ENCODE measurements around the gene FBXL20. TPM values are rescaled to one million over a fixed set of nuclear protein-coding genes. Genes with fewer than 3 reads are reported as not detected.
"Not testable (repeated sequence)": the region's sequence is repeated elsewhere in the genome, so short reads cannot be mapped to it uniquely, and the experiment has no call there.

The FBXL20 gene
- polyA plus RNA-seq, 1 experiment = 5.7 TPM

DNA sequence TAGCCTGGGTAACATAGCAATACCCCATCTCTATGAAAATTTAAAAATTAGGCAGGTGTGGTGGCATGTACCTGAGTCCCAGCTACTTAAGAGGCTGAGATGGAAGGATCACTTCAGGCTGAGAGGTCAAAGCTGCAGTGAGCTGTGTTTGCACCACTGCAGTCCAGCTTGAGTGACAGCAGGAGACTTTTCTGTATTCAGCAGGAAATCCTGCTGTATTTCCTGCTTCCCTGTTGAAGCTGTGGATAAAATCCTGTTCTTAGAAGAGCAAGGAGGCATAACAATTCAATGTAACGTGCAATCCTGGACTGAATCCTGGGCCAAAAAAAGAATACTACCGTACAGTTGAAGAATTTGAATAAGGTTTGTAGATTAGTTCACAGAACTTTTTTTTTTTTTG lies 62.2 kb downstream of the FBXL20 start:
- POLR2A ChIA-PET = no interaction called here

DNA sequence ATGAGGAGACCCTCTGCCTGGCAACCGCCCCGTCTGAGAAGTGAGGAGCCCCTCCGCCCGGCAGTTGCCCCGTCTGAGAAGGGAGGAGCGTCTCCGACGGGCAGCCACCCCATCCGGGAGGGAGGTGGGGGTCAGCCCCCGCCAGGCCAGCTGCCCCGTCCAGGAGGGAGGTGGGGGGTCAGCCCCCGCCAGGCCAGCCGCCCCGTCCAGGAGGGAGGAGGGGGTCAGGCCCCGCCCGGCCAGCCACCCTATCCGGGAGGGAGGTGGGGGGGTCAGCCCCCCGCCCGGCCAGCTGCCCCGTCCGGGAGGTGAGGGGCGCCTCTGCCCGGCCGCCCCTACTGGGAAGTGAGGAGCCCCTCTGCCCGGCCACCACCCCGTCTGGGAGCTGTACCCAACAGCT lies 63.8 kb downstream of the FBXL20 start:
- H3K27me3 ChIP-seq (ENCODE audit: control insufficient read depth, insufficient read depth, low read length); H3K4me3 ChIP-seq (ENCODE audit: low read depth, low read length); DNase-seq (ENCODE audit: low read depth, low spot score); H3K27ac ChIP-seq (ENCODE audit: low read depth, low read length); H3K9me3 ChIP-seq (ENCODE audit: control insufficient read depth, insufficient read depth, low read length); CTCF ChIA-PET; POLR2A ChIA-PET: not testable (repeated sequence)

More for the DNA sequence above, 62.2 kb downstream of the FBXL20 start:
- no peak for DNase-seq (ENCODE audit: low read depth, low spot score)
- TF ChIP-seq, protein P1, sequence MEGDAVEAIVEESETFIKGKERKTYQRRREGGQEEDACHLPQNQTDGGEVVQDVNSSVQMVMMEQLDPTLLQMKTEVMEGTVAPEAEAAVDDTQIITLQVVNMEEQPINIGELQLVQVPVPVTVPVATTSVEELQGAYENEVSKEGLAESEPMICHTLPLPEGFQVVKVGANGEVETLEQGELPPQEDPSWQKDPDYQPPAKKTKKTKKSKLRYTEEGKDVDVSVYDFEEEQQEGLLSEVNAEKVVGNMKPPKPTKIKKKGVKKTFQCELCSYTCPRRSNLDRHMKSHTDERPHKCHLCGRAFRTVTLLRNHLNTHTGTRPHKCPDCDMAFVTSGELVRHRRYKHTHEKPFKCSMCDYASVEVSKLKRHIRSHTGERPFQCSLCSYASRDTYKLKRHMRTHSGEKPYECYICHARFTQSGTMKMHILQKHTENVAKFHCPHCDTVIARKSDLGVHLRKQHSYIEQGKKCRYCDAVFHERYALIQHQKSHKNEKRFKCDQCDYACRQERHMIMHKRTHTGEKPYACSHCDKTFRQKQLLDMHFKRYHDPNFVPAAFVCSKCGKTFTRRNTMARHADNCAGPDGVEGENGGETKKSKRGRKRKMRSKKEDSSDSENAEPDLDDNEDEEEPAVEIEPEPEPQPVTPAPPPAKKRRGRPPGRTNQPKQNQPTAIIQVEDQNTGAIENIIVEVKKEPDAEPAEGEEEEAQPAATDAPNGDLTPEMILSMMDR (IDR thresholded peaks at IDR 0.05; ENCODE audit: low read depth, low read length) = no peak
- H3K4me3 ChIP-seq (ENCODE audit: low read depth, low read length) = no peak overlapping the region
- H3K27me3 ChIP-seq (ENCODE audit: control insufficient read depth, insufficient read depth, low read length) = no peaks in the 10 kb centered on the region
- CTCF ChIA-PET = no interaction called here
- H3K9me3 ChIP-seq (ENCODE audit: control insufficient read depth, insufficient read depth, low read length) = no peaks in the 10 kb centered on the region; the same call in 1 of the 2 replicates
- H3K27ac ChIP-seq (ENCODE audit: low read depth, low read length) = no peak overlapping the region

DNA sequence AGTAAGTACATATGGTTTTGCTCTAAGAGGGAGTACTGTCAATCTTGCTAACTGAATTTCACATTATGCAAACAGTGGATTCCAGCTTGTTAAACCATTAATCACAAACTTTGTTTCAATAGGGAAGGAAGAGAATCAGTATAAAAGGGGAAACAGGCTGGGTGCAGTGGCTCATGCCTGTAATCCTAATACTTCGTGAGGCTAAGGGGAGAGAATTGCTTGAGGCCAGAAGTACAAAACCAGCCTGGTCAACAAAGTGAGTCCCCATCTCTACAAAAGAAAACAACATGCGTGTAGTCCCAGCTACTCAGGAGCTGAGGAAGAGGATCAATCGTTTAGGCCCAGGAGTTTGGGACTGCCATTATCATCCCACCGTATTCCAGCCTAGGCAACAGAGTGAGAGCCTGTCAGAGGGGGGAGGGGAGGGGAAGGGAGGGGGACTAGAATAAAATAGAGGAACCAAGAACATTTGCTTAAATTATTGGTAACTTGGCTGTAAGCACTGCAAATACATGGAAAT lies 65.7 kb downstream of the FBXL20 start:
- H3K27ac ChIP-seq (ENCODE audit: low read depth, low read length) = no peak overlapping the region
- TF ChIP-seq, protein P1 (IDR thresholded peaks at IDR 0.05; ENCODE audit: low read depth, low read length) = no peak
- H3K9me3 ChIP-seq (ENCODE audit: control insufficient read depth, insufficient read depth, low read length) = no peaks in the 10 kb centered on the region; the same call in 1 of the 2 replicates
- ChIA-PET POLR2A (no interaction called here), CTCF (interaction anchor here (0.6 to 0.7 kb wide), 2 partner anchors 92 to 103 kb away, joined by 3 to 9 read pairs; no protein-coding TSS in a partner anchor)
- DNase-seq (ENCODE audit: low read depth, low spot score) = no peak
- no peak overlapping the region for H3K4me3 ChIP-seq (ENCODE audit: low read depth, low read length)
- no peaks in the 10 kb centered on the region for H3K27me3 ChIP-seq (ENCODE audit: control insufficient read depth, insufficient read depth, low read length)

DNA sequence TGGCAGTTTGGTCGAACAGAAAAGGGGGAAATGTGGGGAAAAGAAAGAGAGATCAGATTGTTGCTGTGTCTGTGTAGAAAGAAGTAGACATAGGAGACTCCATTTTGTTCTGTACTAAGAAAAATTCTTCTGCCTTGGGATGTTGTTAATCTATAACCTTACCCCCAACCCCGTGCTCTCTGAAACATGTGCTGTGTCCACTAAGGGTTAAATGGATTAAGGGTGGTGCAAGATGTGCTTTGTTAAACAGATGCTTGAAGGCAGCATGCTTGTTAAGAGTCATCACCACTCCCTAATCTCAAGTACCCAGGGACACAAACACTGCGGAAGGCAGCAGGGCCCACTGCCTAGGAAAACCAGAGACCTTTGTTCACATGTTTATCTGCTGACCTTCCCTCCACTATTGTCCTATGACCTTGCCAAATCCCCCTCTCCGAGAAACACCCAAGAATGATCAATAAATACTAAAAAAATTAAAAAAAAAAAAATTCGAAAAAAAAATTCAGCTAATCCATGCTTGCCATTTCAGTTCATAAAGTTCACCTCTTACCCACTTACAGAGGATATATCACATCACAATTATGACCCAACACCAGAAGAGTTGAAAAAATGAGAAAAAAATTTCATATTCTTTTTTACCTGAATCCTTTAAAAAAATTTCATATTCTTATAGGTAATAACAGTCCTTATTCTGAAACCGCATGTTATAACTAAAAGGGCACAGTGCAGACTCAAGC lies 67.2 kb downstream of the FBXL20 start:
- CTCF ChIA-PET; H3K4me3 ChIP-seq (ENCODE audit: low read depth, low read length); DNase-seq (ENCODE audit: low read depth, low spot score); H3K27ac ChIP-seq (ENCODE audit: low read depth, low read length); H3K9me3 ChIP-seq (ENCODE audit: control insufficient read depth, insufficient read depth, low read length); POLR2A ChIA-PET; H3K27me3 ChIP-seq (ENCODE audit: control insufficient read depth, insufficient read depth, low read length): not testable (repeated sequence)

DNA sequence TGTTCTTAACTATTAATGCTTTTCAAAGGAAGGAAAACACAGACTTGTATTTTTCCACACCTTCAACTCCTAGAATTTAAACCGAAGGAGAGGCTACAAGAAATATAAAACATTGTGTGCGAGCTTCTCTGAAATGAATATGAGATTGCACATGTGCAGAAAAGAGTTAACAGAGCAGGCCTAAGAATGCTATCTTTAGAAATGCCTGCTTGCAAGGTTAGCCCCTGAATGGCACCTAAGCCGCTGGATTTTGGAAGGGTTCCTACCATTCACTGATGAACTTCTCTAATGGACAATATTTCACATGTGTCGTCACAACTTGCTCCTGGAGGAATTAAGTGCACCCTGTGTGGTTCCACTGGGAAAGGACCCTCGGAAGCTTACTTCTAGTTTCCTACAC lies 69.3 kb downstream of the FBXL20 start:
- ChIA-PET POLR2A (no interaction called here), CTCF (interaction anchor here (0.7 kb wide), 1 partner anchor 25 kb away, joined by 6 read pairs; no protein-coding TSS in a partner anchor)
- no peaks in the 10 kb centered on the region for H3K27me3 ChIP-seq (ENCODE audit: control insufficient read depth, insufficient read depth, low read length)
- TF ChIP-seq, protein P1 (IDR thresholded peaks at IDR 0.05; ENCODE audit: low read depth, low read length) = no peak
- DNase-seq (ENCODE audit: low read depth, low spot score) = no peak
- H3K27ac ChIP-seq (ENCODE audit: low read depth, low read length) = no peak overlapping the region
- no peak overlapping the region for H3K4me3 ChIP-seq (ENCODE audit: low read depth, low read length)
- H3K9me3 ChIP-seq (ENCODE audit: control insufficient read depth, insufficient read depth, low read length) = no peaks in the 10 kb centered on the region

DNA sequence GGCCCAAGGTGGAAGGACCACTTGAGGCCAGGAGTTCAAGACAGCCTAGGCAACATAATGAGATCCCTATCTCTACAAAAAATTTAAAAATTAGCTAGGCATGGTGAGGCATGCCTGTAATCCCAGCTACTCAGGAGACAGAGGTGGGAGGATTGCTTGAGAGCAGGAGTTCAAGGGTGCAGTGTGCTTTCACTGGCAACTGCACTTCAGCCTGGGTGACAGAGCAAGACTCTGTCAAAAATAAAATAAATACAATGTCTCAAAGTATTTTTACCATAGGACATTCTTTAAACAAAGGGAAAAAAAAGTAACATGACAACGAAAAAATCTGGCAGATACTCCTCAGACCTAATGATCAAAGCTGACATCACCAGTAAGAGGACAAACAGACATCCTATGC lies 72.6 kb downstream of the FBXL20 start:
- ChIA-PET POLR2A (no interaction called here), CTCF (no interaction called here)
- TF ChIP-seq, protein P1 (IDR thresholded peaks at IDR 0.05; ENCODE audit: low read depth, low read length) = no peak
- Histone ChIP-seq H3K27ac (ENCODE audit: low read depth, low read length) (no peak overlapping the region), H3K4me3 (ENCODE audit: low read depth, low read length) (no peak overlapping the region), H3K27me3 (ENCODE audit: control insufficient read depth, insufficient read depth, low read length) (no peaks in the 10 kb centered on the region), H3K9me3 (ENCODE audit: control insufficient read depth, insufficient read depth, low read length) (no peaks in the 10 kb centered on the region)
- no peak for DNase-seq (ENCODE audit: low read depth, low spot score)

Data from AG04450 (cell line).